AG09309 (cell line): Measurements from ENCODE around the gene CARMIL3.
A peak's percentile ranks its signal among the peaks of the same experiment; 100 is the strongest.
"Not testable (repeated sequence)": the region's sequence is repeated elsewhere in the genome, so short reads cannot be mapped to it uniquely, and the experiment has no call there.

Experiments used
- DNase-seq: peaks from one replicate; pipeline ENCODE4 v3.0.0-alpha.2; 2010; ENCODE audit warnings: low read depth
- H3K4me3 ChIP-seq: 2 replicates; pipeline ENCODE4 v1.5.1; 2011; ENCODE audit warnings: mild to moderate bottlenecking, low read depth, low read length, moderate library complexity; ENCODE audit not compliant: control insufficient read depth
- TF ChIP-seq, protein P1 (sequence below): IDR thresholded peaks from 2 replicates; pipeline ENCODE4 v1.5.1; 2011; ENCODE audit warnings: mild to moderate bottlenecking, low read depth, low read length, inconsistent platforms; ENCODE audit not compliant: insufficient read depth, control insufficient read depth; ENCODE audit errors: missing control alignments

Gene CARMIL3

GRCh38 chr14:24019944-24020343, 31.9 kb upstream of the CARMIL3 start:
- H3K4me3 ChIP-seq, DNase-seq: not testable (repeated sequence)
- TF ChIP-seq, protein P1, sequence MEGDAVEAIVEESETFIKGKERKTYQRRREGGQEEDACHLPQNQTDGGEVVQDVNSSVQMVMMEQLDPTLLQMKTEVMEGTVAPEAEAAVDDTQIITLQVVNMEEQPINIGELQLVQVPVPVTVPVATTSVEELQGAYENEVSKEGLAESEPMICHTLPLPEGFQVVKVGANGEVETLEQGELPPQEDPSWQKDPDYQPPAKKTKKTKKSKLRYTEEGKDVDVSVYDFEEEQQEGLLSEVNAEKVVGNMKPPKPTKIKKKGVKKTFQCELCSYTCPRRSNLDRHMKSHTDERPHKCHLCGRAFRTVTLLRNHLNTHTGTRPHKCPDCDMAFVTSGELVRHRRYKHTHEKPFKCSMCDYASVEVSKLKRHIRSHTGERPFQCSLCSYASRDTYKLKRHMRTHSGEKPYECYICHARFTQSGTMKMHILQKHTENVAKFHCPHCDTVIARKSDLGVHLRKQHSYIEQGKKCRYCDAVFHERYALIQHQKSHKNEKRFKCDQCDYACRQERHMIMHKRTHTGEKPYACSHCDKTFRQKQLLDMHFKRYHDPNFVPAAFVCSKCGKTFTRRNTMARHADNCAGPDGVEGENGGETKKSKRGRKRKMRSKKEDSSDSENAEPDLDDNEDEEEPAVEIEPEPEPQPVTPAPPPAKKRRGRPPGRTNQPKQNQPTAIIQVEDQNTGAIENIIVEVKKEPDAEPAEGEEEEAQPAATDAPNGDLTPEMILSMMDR, result peak; percentile 10

DNA sequence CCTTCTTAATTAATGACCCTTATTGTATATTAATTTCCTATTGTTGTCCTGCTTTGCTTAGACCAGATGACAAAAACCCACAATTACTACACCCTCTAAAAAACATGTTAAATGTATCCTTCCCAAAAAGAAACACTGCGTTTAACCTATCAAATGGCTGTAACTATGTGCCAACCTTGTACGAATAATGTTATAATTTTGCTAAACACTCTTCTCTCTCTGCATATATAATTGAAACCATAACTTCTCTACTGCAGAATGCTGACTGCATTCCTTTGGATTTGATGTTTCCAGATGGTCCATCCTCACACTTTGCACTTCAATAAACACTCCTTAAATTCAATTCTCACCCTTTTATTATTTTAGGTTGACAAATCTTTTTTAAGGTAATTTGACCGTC, 31.3 kb upstream of the CARMIL3 start:
- not testable (repeated sequence) for DNase-seq, H3K4me3 ChIP-seq

DNA sequence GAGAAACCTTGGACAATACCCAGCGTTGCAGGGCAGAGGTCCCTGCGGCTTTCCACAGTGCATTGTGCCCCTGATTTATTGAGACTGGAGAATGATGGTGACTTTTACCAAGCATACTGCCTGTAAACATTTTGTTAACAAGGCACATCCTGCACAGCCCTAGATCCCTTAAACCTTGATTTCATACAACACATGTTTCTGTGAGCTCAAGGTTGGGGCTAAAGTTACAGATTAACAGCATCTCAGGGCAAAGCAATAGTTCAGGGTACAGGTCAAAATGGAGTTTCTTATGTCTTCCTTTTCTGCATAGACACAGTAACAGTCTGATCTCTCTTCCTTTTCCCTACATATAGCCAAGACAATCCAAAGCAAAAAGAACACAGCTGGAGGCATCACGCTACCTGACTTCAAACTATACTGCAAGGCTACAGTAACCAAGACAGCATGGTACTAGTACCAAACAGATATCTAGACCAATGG, 26.8 kb upstream of the CARMIL3 start:
- H3K4me3 ChIP-seq, DNase-seq: not testable (repeated sequence)

- not testable (repeated sequence) for H3K4me3 ChIP-seq, DNase-seq
These were observed 22.1 kb upstream of the CARMIL3 start for GRCh38 chr14:24029687-24030086.

DNA sequence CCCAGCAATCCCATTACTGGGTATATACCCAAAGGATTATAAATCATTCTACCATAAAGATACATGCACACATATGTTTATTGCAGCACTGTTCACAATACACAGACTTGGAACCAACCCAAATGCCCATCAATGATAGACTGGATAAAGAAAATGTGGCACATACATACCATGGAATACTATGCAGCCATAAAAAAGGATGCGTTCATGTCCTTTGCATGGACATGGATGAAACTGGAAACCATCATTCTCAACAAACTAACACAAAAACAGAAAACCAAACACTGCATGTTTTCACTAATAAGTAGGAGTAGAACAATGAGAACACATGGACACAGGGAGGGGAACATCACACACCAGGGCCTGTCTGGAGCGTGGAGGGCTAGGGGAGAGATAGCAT, 20.5 kb upstream of the CARMIL3 start:
- H3K4me3 ChIP-seq, DNase-seq: not testable (repeated sequence)

GRCh38 chr14:24032727-24033418, 18.9 kb upstream of the CARMIL3 start:
- TF ChIP-seq, protein P1, result no peak
- peak; percentile 81 for DNase-seq
- no peak overlapping the region for H3K4me3 ChIP-seq

DNA sequence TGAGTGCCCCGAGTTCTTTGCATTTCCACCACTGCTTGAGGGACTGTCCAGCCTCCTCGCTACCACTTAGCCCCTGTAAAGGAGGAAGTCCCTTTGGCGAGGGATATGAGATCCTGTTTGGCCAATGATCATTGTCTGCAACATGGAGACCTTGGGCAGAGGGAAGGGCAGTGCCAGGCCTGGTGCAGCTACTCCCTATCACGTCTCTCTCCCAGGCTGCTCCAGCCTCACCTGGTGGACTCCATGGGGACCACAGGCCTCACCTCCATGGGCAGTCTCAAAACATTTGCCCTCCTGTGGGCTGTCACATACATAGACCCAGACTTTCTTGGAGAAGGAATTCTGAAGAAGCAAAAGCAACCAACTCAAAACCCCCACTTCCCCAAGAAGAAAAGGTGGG, 16.0 kb upstream of the CARMIL3 start:
- DNase-seq, result not testable (repeated sequence)

GRCh38 chr14:24036169-24036962, 15.4 kb upstream of the CARMIL3 start:
- no peak for DNase-seq
- H3K4me3 ChIP-seq, result peak overlapping the region; percentile 66

More for the DNA sequence above, 16.0 kb upstream of the CARMIL3 start:
- H3K4me3 ChIP-seq, result peak overlapping the region; percentile 66

DNA sequence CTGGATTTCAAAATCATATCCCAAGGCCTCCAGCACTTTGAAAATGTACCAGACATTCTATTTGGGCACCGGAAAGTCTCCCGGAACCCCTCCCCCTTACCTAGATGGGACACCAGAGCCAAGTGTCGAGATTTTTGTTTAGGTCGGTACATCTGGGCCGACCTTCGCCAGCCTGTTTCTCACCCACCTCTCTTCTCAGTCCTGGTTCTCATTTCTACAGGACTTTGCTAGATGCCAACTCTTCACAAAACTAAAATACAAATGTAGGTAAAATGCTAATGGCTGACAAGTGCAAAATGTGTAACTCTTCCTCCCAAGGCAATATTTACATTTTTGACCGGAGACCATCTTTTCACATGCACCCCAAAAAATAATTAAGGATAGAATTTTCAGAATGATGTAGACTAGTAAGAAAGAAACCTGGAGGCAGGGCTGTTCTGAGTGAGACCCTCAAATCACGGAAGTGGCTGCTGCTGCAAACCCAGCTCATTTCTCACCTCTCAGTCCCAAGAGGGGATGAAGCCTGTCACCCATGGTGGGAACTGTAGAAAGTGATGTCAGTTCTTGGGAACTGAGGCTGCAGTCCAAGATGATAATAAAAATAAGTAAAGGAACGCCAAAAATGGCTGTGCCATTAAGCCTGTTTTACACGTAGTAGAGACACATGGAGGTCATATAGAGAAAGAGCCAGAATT, 14.7 kb upstream of the CARMIL3 start:
- DNase-seq, result not testable (repeated sequence)
- H3K4me3 ChIP-seq, result peak overlapping the region; percentile 66

More at GRCh38 chr14:24036169-24036962, 15.4 kb upstream of the CARMIL3 start:
- TF ChIP-seq, protein P1, result peak; percentile 88
